Hepatocyte (in vitro differentiated cells): Measurements from ENCODE around the gene TSPAN31. TPM values are rescaled to one million over a fixed set of nuclear protein-coding genes. Genes with fewer than 3 reads are reported as not detected.

Experiments
- DNase-seq: peaks from one replicate; pipeline ENCODE4 v3.0.0-alpha.2; 2016; ENCODE audit warnings: low spot score
- H2AFZ ChIP-seq: fragments of 200-600 bp; sonication (generic); 2 replicates; pipeline ENCODE4 v1.6.0; 2016; ENCODE audit warnings: antibody characterized with exemption, mild to moderate bottlenecking
- H3K27ac ChIP-seq: fragments of 200-600 bp; sonication (generic); 2 replicates; pipeline ENCODE4 v1.5.1; 2016; ENCODE audit warnings: mild to moderate bottlenecking
- H3K27me3 ChIP-seq: fragments of 200-600 bp; sonication (generic); 2 replicates; pipeline ENCODE4 v1.6.1; 2016
- H3K36me3 ChIP-seq: fragments of 200-600 bp; sonication (generic); replicated peaks from 2 replicates; pipeline ENCODE4 v1.5.1; 2016; ENCODE audit warnings: low read depth; ENCODE audit not compliant: insufficient read depth
- H3K4me1 ChIP-seq: fragments of 200-600 bp; sonication (generic); 2 replicates; pipeline ENCODE4 v1.5.1; 2016; ENCODE audit warnings: mild to moderate bottlenecking, moderate library complexity; ENCODE audit not compliant: insufficient read depth
- H3K4me2 ChIP-seq: fragments of 200-600 bp; sonication (generic); 2 replicates; pipeline ENCODE4 v1.6.0; 2016
- H3K4me3 ChIP-seq: fragments of 200-600 bp; sonication (generic); 2 replicates; pipeline ENCODE4 v1.5.1; 2016; ENCODE audit warnings: mild to moderate bottlenecking
- H3K79me2 ChIP-seq: fragments of 200-600 bp; sonication (generic); 2 replicates; pipeline ENCODE4 v1.6.0; 2017; ENCODE audit warnings: mild to moderate bottlenecking
- H3K9me2 ChIP-seq: fragments of 200-600 bp; sonication (generic); replicated peaks from 2 replicates; pipeline ENCODE4 v1.6.0; 2017; ENCODE audit warnings: mild to moderate bottlenecking; ENCODE audit not compliant: insufficient read depth
- H3K9me3 ChIP-seq: fragments of 200-600 bp; sonication (generic); 2 replicates; pipeline ENCODE4 v1.5.1; 2016; ENCODE audit warnings: low read depth, mild to moderate bottlenecking
- H4K20me1 ChIP-seq: fragments of 200-600 bp; sonication (generic); 2 replicates; pipeline ENCODE4 v1.6.0; 2016; ENCODE audit warnings: mild to moderate bottlenecking; ENCODE audit not compliant: insufficient read depth, poor library complexity, severe bottlenecking
- CTCF ChIP-seq: fragments of 200-600 bp; sonication (generic); IDR thresholded peaks from 2 replicates; pipeline ENCODE4 v1.5.1; 2016; ENCODE audit warnings: antibody characterized with exemption, mild to moderate bottlenecking; ENCODE audit not compliant: poor library complexity
- EZH2 ChIP-seq: fragments of 200-600 bp; sonication (generic); IDR thresholded peaks from 2 replicates; pipeline ENCODE4 v1.6.1; 2016; ENCODE audit warnings: antibody characterized with exemption, mild to moderate bottlenecking, borderline replicate concordance
- EZH2phosphoT487 ChIP-seq: fragments of 200-600 bp; sonication (generic); IDR thresholded peaks from one replicate; pipeline ENCODE4 v1.6.1; 2018; ENCODE audit warnings: antibody characterized with exemption, mild to moderate bottlenecking, low read depth, moderate library complexity; ENCODE audit not compliant: unreplicated experiment, severe bottlenecking
- WGBS: methylation state at CpG from one replicate; pipeline ENCODE4 v1.1.6; 2016; ENCODE audit warnings: low lambda C conversion rate; ENCODE audit errors: missing lambda C conversion rate; 5-methylcytosine and 5-hydroxymethylcytosine counted together
- polyA plus RNA-seq: library from polyadenylated mRNA; unstranded; fragments of >200 nt; fragmentation: Nextera tagmentation; extraction: Ambion mirVana; gene quantifications from 2 replicates; pipeline ENCODE4 v1.2.1, GENCODE V29; 2016
- total RNA-seq: library from RNA; depleted of rRNA; stranded (reverse); fragments of >200 nt; gene quantifications from 2 replicates; pipeline ENCODE4 v1.2.3, GENCODE V29; 2014

The TSPAN31 gene
- total and polyA plus RNA-seq, 2 experiments from 2014 or later: 69.2 to 81.3 TPM

- Histone ChIP-seq H3K79me2 (peaks cover 8% of the 10 kb centered on the region), H4K20me1 (peaks cover 9% of the 10 kb centered on the region), H3K36me3 (no peaks in the 10 kb centered on the region), H2AFZ (no peak overlapping the region), H3K27me3 (peaks cover 28% of the 10 kb centered on the region), H3K9me3 (no peaks in the 10 kb centered on the region), H3K4me3 (no peak overlapping the region), H3K27ac (no peak overlapping the region), H3K4me2 (no peak overlapping the region), H3K9me2 (no peaks in the 10 kb centered on the region), H3K4me1 (peaks cover 9% of the 10 kb centered on the region)
- DNase-seq: no peak
- TF ChIP-seq CTCF (no peak), EZH2 (no peak), EZH2phosphoT487 (no peak)
- 87% methylated on average over 3 of the region's 3 CpGs for WGBS
Observed at GRCh38 chr12:57760347-57760982, 15.6 kb downstream of the TSPAN31 start.

DNA sequence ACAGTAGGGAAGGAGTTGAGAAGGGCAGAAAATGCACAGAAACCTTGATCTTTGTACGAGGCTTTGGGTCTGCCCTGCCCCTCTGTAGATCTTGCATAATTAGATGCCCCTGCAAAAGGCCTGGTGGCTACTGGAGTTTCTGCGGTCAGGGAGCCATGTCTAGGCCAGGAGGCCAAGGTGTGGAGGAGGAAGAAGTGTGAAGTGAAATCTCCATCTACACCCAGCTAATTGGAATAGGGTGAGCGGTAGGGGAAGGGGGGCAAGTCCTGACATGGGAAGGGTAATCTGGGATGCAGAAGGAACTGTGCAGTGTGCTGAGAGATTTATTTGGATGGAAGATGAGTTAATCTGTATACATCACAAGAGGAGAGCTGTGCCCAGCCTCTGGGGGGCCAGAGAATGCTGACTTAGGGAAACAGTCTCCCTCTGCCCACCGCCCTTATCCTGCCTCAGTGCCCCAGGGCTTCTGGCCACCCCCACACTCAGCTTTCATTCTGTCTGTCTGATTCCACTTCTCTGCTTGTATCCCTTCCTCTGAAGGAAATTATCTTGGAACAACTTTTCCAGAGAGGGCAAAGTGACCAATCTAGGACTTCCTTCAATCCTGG lies 16.7 kb downstream of the TSPAN31 start:
- Histone ChIP-seq H3K27me3 (peaks cover 38% of the 10 kb centered on the region), H3K79me2 (peaks cover 8% of the 10 kb centered on the region), H3K27ac (no peak overlapping the region), H3K4me3 (no peak overlapping the region), H3K4me2 (no peak overlapping the region), H3K36me3 (no peaks in the 10 kb centered on the region), H4K20me1 (peaks cover 7% of the 10 kb centered on the region), H3K4me1 (peaks cover 19% of the 10 kb centered on the region), H3K9me3 (no peaks in the 10 kb centered on the region), H3K9me2 (no peaks in the 10 kb centered on the region), H2AFZ (no peak overlapping the region)
- WGBS: 86% methylated on average over 4 of the region's 4 CpGs
- no peak for DNase-seq
- no peak for TF ChIP-seq EZH2
- TF ChIP-seq CTCF: no peak
- no peak for TF ChIP-seq EZH2phosphoT487

DNA sequence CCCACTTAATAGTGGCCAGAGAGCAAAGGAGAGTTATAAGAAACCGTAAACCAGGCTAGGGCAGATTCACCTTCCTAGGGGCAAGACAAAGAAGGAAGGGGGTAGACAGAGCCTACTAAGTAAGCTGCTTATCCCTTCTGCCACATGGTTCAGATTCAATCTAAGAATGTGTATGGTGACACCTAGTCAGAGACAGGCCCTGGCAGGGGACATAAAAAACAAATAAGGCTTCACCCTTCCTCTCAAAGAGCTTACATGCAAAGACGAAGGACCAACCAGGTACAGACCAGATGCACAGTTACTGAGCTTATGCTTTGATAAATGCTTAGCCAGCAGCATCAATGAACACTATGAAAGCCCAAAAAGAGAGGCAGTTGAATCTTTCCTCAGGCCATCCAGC lies 17.6 kb downstream of the TSPAN31 start:
- H3K9me2 ChIP-seq: no peaks in the 10 kb centered on the region
- DNase-seq: no peak
- no peak for TF ChIP-seq EZH2phosphoT487
- no peak for TF ChIP-seq EZH2
- TF ChIP-seq CTCF: no peak
- no peaks in the 10 kb centered on the region for H3K36me3 ChIP-seq
- H3K4me3 ChIP-seq: no peak overlapping the region
- no peak overlapping the region for H3K4me2 ChIP-seq
- WGBS: 83% methylated on average over 2 of the region's 2 CpGs
- H3K9me3 ChIP-seq: no peaks in the 10 kb centered on the region
- H3K27me3 ChIP-seq: peaks cover 48% of the 10 kb centered on the region
- H3K4me1 ChIP-seq: peaks cover 28% of the 10 kb centered on the region
- no peak overlapping the region for H3K27ac ChIP-seq
- H2AFZ ChIP-seq: no peak overlapping the region
- H4K20me1 ChIP-seq: peaks cover 6% of the 10 kb centered on the region
- peaks cover 2% of the 10 kb centered on the region for H3K79me2 ChIP-seq
